ENCODE measurements around the gene GPR65. TPM values are rescaled to one million over a fixed set of nuclear protein-coding genes. Genes with fewer than 3 reads are reported as not detected.

Gene GPR65
- total and polyA plus RNA-seq, 9 of the 15 experiments (the other 6 are each of a cell fraction or from before 2014, with no cell fraction given) = 0.03 to 0.11 (median 0.04) TPM; not detected in 6

DNA sequence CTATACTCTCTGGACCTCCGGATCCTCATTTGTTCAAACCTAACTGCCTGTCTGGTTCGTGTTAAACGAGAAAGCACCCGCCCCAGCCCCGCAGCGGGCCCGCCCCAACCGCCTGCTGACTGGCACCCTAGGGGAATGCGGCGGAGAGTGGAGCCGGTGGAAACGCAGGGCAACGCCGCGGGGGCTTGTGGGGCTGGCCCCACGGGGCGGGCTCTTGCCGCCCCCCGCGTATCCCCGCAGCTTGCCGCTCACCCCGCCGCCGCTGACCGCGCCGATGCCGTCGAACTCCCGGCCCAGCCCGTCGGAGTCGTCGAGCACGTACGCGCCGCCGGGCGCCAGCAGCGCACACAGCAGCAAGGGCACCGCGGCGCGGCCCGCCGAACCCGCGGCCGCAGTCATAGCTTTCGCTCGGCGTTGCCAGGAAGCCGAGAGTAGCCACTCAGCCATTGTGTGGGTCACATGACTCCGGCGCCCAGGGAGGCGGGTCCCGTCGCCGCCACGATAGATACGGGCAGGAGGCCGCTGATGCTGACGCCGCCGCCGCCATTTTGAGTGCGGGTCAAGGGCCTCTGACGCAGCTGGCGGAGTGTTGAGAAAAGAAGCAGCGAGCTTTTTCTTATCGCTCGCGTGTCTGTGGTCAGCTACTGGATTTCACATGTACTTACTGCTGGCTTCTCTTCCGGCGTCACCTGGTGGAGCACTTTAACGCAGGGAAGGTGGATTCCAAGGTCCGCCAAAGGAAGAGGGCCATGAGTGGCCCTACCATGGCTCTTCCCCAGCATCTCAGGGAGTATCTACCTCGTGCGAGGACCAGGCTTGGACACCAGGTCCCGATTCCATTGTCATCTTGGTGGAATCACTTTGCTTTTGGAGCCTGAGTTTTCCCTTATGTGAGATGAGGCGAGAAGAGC lies 12.0 kb upstream of the GPR65 start, which contains the start of gene GALC:
Gene GALC (minus strand): TSS at position 465 of the 911 bp plus-strand sequence. CDS start 18 bp downstream, at position 447.
- CTCF ChIA-PET (ENCODE audit: low intra/inter-chr PET ratio) = no interaction called here
- Histone ChIP-seq H4K20me1 (replicated peaks; ENCODE audit: control insufficient read depth, insufficient read depth, low read length) (no peaks in the 10 kb centered on the region), H3K9ac (ENCODE audit: insufficient read depth in 1 of 2, low read depth in 2 of 2, low read length in 2 of 2) (peak within 1 kb of the TSS; percentile 51 to 95), H3K9me3 (replicated peaks; ENCODE audit: control insufficient read depth, insufficient read depth, low read depth, low read length) (no peaks in the 10 kb centered on the region), H3K9me1 (ENCODE audit: control insufficient read depth, insufficient read depth, low read length) (no peaks in the 10 kb centered on the region), H3K27me3 (ENCODE audit: control insufficient read depth in 2 of 2, insufficient read depth in 2 of 2, low read length in 2 of 2) (no peaks in the 10 kb centered on the region), H2AFZ (ENCODE audit: low read depth, low read length) (peak within 1 kb of the TSS; percentile 82), H3K4me2 (ENCODE audit: insufficient read depth, low read length) (peak within 1 kb of the TSS; percentile 72), H3K79me2 (ENCODE audit: control insufficient read depth, insufficient read depth, low read length) (no peaks in the 10 kb centered on the region; the same call in 2 of the 3 replicates), H3K4me3 (peak within 1 kb of the TSS; percentile 61), H3K36me3 (ENCODE audit: control insufficient read depth, insufficient read depth, low read length) (no peaks in the 10 kb centered on the region), H3K4me1 (replicated peaks in 1 of 2; ENCODE audit: control insufficient read depth in 2 of 2, insufficient read depth in 2 of 2, low read length in 2 of 2) (peaks cover 13 to 31% of the 10 kb centered on the region in 2 experiments), H3K27ac (ENCODE audit: extremely low read depth, low read depth, low read length) (peak within 1 kb of the TSS; percentile 69)
- in situ Hi-C loops (cut with MboI) = loop anchor here (25.0 kb wide), 1 partner anchor 569 kb away; the partner anchor contains the start of genes PTPN21 and ZC3H14
- 2% methylated on average over 38 of the region's 83 CpGs for WGBS (ENCODE audit: insufficient coverage, low coverage, missing lambda C conversion rate)
- POLR2A ChIA-PET = interaction anchor here (0.7 to 1.6 kb wide), 4 partner anchors 9 to 355 kb away, joined by 3 to 4 read pairs (median 3); no protein-coding TSS in a partner anchor
- peak; percentile 93 for ATAC-seq
- peak; percentile 87 for FAIRE-seq
- intact Hi-C loops (cut with micrococcal nuclease) = loop anchor here (2.0 kb wide), 1 partner anchor 32 kb away; no protein-coding TSS in a partner anchor
- peak; percentile 78 to 92 (median 80) for DNase-seq (ENCODE audit: extremely low read depth in 1 of 4, low spot score in 3 of 4)
- TSS peak; percentile 94 for BruUV-seq (replicated peaks)
- peak; percentile 44; the same call in 1 of the 2 replicates for TF ChIP-seq MTA3 (IDR thresholded peaks at IDR 0.05; ENCODE audit: borderline replicate concordance)
- no peak for TF ChIP-seq ETS2 (tag; IDR thresholded peaks at IDR 0.05; ENCODE audit: borderline replicate concordance, poor library complexity, severe bottlenecking)
- TF ChIP-seq AFF1 (IDR thresholded peaks at IDR 0.05; ENCODE audit: low read depth in 1 of 2, partially characterized antibody in 2 of 2) = no peak
- TF ChIP-seq ZNF274 (IDR thresholded peaks at IDR 0.05; ENCODE audit: borderline replicate concordance, low read depth, low read length) = no peak
- TF ChIP-seq EZH2 (IDR thresholded peaks at IDR 0.05; ENCODE audit: borderline replicate concordance, low read depth, low read length) = no peak
- TF ChIP-seq KLF10 (CRISPR knock-in tag; IDR thresholded peaks at IDR 0.05) = no peak
- TF ChIP-seq RNF2 (IDR thresholded peaks at IDR 0.05) = 0 out of 2 replicates have a peak, but pooled peaks have one; percentile 22
- TF ChIP-seq, protein P1, sequence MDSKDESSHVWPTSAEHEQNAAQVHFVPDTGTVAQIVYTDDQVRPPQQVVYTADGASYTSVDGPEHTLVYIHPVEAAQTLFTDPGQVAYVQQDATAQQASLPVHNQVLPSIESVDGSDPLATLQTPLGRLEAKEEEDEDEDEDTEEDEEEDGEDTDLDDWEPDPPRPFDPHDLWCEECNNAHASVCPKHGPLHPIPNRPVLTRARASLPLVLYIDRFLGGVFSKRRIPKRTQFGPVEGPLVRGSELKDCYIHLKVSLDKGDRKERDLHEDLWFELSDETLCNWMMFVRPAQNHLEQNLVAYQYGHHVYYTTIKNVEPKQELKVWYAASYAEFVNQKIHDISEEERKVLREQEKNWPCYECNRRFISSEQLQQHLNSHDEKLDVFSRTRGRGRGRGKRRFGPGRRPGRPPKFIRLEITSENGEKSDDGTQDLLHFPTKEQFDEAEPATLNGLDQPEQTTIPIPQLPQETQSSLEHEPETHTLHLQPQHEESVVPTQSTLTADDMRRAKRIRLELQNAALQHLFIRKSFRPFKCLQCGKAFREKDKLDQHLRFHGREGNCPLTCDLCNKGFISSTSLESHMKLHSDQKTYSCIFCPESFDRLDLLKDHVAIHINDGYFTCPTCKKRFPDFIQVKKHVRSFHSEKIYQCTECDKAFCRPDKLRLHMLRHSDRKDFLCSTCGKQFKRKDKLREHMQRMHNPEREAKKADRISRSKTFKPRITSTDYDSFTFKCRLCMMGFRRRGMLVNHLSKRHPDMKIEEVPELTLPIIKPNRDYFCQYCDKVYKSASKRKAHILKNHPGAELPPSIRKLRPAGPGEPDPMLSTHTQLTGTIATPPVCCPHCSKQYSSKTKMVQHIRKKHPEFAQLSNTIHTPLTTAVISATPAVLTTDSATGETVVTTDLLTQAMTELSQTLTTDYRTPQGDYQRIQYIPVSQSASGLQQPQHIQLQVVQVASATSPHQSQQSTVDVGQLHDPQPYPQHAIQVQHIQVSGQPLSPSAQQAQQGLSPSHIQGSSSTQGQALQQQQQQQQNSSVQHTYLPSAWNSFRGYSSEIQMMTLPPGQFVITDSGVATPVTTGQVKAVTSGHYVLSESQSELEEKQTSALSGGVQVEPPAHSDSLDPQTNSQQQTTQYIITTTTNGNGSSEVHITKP (IDR thresholded peaks at IDR 0.05; ENCODE audit: partially characterized antibody) = no peak
- no peak for TF ChIP-seq HDAC1 (IDR thresholded peaks at IDR 0.05)
- TF ChIP-seq SAP30 (IDR thresholded peaks at IDR 0.05; ENCODE audit: borderline replicate concordance, insufficient read depth, low read depth, low read length, poor library complexity, severe bottlenecking) = no peak
- no peak for TF ChIP-seq PPARD (CRISPR knock-in tag; IDR thresholded peaks at IDR 0.05)
- 0 out of 2 replicates have a peak, but pooled peaks have one; percentile 57 for TF ChIP-seq GTF2F1 (IDR thresholded peaks at IDR 0.05; ENCODE audit: low read depth, low read length)
- TF ChIP-seq ZNF316 (IDR thresholded peaks at IDR 0.05) = no peak

All from K562 (cell line).